Gastrocnemius medialis (tissue), 4 donors: ENCODE data around the gene GPATCH2L. TPM values are rescaled to one million over a fixed set of nuclear protein-coding genes. Genes with fewer than 3 reads are reported as not detected.

ENCODE experiments used
- ATAC-seq, 2 donors: fragments of 150-250 bp; one replicate each; pipeline ENCODE4 v1.9.1; 2016
- DNase-seq, 2 donors: peaks; one replicate each; pipeline ENCODE4 v3.0.0-alpha.2; 2019
- H3K27ac ChIP-seq, 4 donors: fragments of 200-600 bp; sonication (generic); 1 replicate in 1 of 4; 2 replicates in 3 of 4; pipeline ENCODE4 v1.5.1; 2016 to 2018; ENCODE audit warnings: mild to moderate bottlenecking in 2 of 4, moderate library complexity in 1 of 4
- H3K27me3 ChIP-seq, 3 donors: fragments of 200-600 bp; sonication (generic) in 2 of 3; 1 replicate in 1 of 3; 2 replicates in 2 of 3; pipeline versions ENCODE4 v1.5.1 to v1.6.0; 2016 to 2019; ENCODE audit warnings: mild to moderate bottlenecking in 1 of 3, moderate library complexity in 1 of 3
- H3K36me3 ChIP-seq, 2 donors: fragments of 200-600 bp; sonication (generic) in 1 of 2; one replicate each; pipeline ENCODE4 v1.5.1; 2017 to 2018
- H3K4me1 ChIP-seq, 2 donors: fragments of 200-600 bp; sonication (generic) in 1 of 2; one replicate each; pipeline ENCODE4 v1.5.1; 2016 to 2017; ENCODE audit warnings: mild to moderate bottlenecking in 2 of 2
- H3K4me3 ChIP-seq, 4 donors: fragments of 200-600 bp; sonication (generic) in 3 of 4; 1 replicate in 1 of 4; 2 replicates in 3 of 4; pipeline ENCODE4 v1.5.1; 2016 to 2019; ENCODE audit warnings: mild to moderate bottlenecking in 2 of 4
- H3K9me3 ChIP-seq, 3 donors: fragments of 200-600 bp; sonication (generic) in 2 of 3; 1 replicate in 1 of 3; 2 replicates in 2 of 3; pipeline ENCODE4 v1.5.1; 2016 to 2019
- POLR2A ChIP-seq, 2 donors: fragments of 450-650 bp; IDR thresholded peaks; one replicate each; pipeline ENCODE4 v1.6.1; 2017; ENCODE audit warnings: antibody characterized with exemption in 2 of 2, mild to moderate bottlenecking in 2 of 2, moderate library complexity in 2 of 2
- in situ Hi-C, 4 donors: fragments of 200-750 bp; cut with MboI; loops; one replicate each; pipeline versions ENCODE4 v1.15.0 to v1.8.0; 2017; ENCODE audit warnings: low sequenced_read_pairs in 4 of 4
- intact Hi-C: fragments of 100-400 bp; cut with DNase I; formaldehyde crosslinking; loops from one replicate; pipeline ENCODE4 v1.15.1; 2023; ENCODE audit warnings: low total_unique reads
- total RNA-seq, 4 donors: library from RNA; depleted of rRNA; stranded (reverse); fragments of >200 nt; gene quantifications; one replicate each; pipeline versions ENCODE4 v1.1.0 to v1.2.3, GENCODE V29; 2016
- TF ChIP-seq, protein P1 (sequence below), 5 experiments: fragments of 450-650 bp in 3 of 5; fragments of 200-600 bp in 2 of 5; sonication (generic) in 2 of 5; IDR thresholded peaks in 4 of 5; conservative IDR thresholded peaks in 1 of 5; 1 replicate in 4 of 5; 2 replicates in 1 of 5; pipeline ENCODE4 v1.5.1; 2016 to 2019; ENCODE audit warnings: antibody characterized with exemption in 5 of 5, mild to moderate bottlenecking in 3 of 5, moderate library complexity in 3 of 5

Gene GPATCH2L
- total RNA-seq, 4 donors from 2014 or later: 24.6 to 63.5 (median 41.9) TPM

GRCh38 chr14:76121089-76121748, 30.5 kb upstream of the GPATCH2L start:
- in situ Hi-C loops: no loop called here
- no peak for TF ChIP-seq POLR2A (IDR thresholded peaks at IDR 0.05)
- TF ChIP-seq, protein P1, sequence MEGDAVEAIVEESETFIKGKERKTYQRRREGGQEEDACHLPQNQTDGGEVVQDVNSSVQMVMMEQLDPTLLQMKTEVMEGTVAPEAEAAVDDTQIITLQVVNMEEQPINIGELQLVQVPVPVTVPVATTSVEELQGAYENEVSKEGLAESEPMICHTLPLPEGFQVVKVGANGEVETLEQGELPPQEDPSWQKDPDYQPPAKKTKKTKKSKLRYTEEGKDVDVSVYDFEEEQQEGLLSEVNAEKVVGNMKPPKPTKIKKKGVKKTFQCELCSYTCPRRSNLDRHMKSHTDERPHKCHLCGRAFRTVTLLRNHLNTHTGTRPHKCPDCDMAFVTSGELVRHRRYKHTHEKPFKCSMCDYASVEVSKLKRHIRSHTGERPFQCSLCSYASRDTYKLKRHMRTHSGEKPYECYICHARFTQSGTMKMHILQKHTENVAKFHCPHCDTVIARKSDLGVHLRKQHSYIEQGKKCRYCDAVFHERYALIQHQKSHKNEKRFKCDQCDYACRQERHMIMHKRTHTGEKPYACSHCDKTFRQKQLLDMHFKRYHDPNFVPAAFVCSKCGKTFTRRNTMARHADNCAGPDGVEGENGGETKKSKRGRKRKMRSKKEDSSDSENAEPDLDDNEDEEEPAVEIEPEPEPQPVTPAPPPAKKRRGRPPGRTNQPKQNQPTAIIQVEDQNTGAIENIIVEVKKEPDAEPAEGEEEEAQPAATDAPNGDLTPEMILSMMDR (IDR thresholded peaks at IDR 0.05 in 4 of 5, conservative IDR thresholded peaks at IDR 0.05 in 1 of 5): no peak
- H3K4me1 ChIP-seq: no peaks in the 10 kb centered on the region
- ATAC-seq (no peak), DNase-seq (no peak)
- no peak overlapping the region for H3K4me3 ChIP-seq
- intact Hi-C loops: no loop called here
- H3K27me3 ChIP-seq: no peaks in the 10 kb centered on the region
- no peak overlapping the region for H3K27ac ChIP-seq
- H3K9me3 ChIP-seq: no peaks in the 10 kb centered on the region
- no peaks in the 10 kb centered on the region for H3K36me3 ChIP-seq

GRCh38 chr14:76123426-76124225, 28.1 kb upstream of the GPATCH2L start:
- Histone ChIP-seq H3K27me3 (no peaks in the 10 kb centered on the region), H3K9me3 (no peaks in the 10 kb centered on the region), H3K4me3 (no peak overlapping the region), H3K27ac (no peak overlapping the region), H3K36me3 (no peaks in the 10 kb centered on the region), H3K4me1 (no peaks in the 10 kb centered on the region)
- no peak for DNase-seq
- in situ Hi-C loops: no loop called here
- intact Hi-C loops: no loop called here
- ATAC-seq: no peak
- TF ChIP-seq, protein P1 (IDR thresholded peaks at IDR 0.05 in 4 of 5, conservative IDR thresholded peaks at IDR 0.05 in 1 of 5): no peak
- TF ChIP-seq POLR2A (IDR thresholded peaks at IDR 0.05): no peak

- no peak for DNase-seq
- Histone ChIP-seq H3K4me1 (no peaks in the 10 kb centered on the region), H3K9me3 (no peaks in the 10 kb centered on the region), H3K27ac (no peak overlapping the region), H3K4me3 (no peak overlapping the region), H3K36me3 (no peaks in the 10 kb centered on the region), H3K27me3 (peaks cover 0 to 4% (median 3%) of the 10 kb centered on the region in 3 donors)
- in situ Hi-C loops: no loop called here
- no peak for ATAC-seq
- TF ChIP-seq, protein P1 (IDR thresholded peaks at IDR 0.05 in 4 of 5, conservative IDR thresholded peaks at IDR 0.05 in 1 of 5): no peak
- no peak for TF ChIP-seq POLR2A (IDR thresholded peaks at IDR 0.05)
- intact Hi-C loops: no loop called here
These were observed 26.2 kb upstream of the GPATCH2L start for GRCh38 chr14:76125511-76125910.

DNA sequence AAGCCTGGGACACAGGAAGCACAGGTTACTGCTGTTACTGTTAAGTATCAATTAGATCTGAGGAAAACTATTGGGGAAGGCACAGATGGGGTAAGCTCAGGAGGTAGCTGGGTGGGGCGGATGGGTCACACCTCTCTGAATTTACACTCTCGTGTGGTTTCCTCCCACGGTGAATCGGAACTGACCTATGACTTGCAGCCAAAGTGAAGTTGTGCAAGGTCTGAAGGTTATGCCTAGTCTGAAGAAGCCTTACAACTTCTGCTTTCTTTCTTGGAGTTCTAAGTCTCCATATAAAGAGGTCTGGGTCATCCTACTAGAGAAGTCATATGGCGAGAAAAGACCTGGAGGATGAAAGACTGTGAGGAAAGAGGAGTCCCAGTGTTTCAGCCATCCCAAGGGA, 25.6 kb upstream of the GPATCH2L start:
- Histone ChIP-seq H3K4me1 (no peaks in the 10 kb centered on the region), H3K4me3 (no peak overlapping the region), H3K27me3 (peaks cover 5 to 9% (median 8%) of the 10 kb centered on the region in 3 donors), H3K36me3 (no peaks in the 10 kb centered on the region), H3K9me3 (no peaks in the 10 kb centered on the region), H3K27ac (no peak overlapping the region)
- intact Hi-C loops (no loop called here), in situ Hi-C loops (no loop called here)
- no peak for ATAC-seq
- DNase-seq: no peak
- TF ChIP-seq, protein P1 (IDR thresholded peaks at IDR 0.05 in 4 of 5, conservative IDR thresholded peaks at IDR 0.05 in 1 of 5): no peak
- no peak for TF ChIP-seq POLR2A (IDR thresholded peaks at IDR 0.05)
